OCI-LY3 (cell line): Measurements from ENCODE around the gene THAP11.

Source experiments
- EZH2phosphoT487 ChIP-seq: fragments of 200-600 bp; shearing (Covaris generic); IDR thresholded peaks from 2 replicates; pipeline ENCODE4 v1.6.1; 2018; ENCODE audit warnings: antibody characterized with exemption, mixed run types, low read depth
- TF ChIP-seq, protein P1 (sequence below): fragments of 200-600, 300-600 bp; sonication (generic); IDR thresholded peaks from 2 replicates; pipeline ENCODE4 v1.5.1; 2014; ENCODE audit warnings: antibody characterized with exemption, low read length, low read depth

DNA sequence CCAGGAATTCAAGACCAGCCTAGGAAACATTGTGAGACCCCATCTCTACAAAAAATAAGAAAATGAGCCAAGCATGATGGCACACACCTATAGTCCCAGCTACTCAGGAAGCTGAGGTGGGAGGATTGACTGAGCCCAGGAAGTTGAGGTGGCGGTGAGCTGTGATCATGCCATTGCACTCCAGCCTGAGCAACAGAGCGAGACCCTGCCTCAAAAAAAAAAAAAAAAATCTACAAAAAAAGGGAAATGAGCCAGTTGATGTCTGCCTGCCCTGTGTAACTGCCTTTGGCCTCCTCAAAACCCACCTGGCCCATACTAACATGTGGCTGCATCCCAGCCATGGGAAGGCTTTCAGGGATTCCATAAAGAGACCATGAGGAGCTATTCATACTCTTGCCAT, 40.2 kb upstream of the THAP11 start:
- TF ChIP-seq, protein P1, sequence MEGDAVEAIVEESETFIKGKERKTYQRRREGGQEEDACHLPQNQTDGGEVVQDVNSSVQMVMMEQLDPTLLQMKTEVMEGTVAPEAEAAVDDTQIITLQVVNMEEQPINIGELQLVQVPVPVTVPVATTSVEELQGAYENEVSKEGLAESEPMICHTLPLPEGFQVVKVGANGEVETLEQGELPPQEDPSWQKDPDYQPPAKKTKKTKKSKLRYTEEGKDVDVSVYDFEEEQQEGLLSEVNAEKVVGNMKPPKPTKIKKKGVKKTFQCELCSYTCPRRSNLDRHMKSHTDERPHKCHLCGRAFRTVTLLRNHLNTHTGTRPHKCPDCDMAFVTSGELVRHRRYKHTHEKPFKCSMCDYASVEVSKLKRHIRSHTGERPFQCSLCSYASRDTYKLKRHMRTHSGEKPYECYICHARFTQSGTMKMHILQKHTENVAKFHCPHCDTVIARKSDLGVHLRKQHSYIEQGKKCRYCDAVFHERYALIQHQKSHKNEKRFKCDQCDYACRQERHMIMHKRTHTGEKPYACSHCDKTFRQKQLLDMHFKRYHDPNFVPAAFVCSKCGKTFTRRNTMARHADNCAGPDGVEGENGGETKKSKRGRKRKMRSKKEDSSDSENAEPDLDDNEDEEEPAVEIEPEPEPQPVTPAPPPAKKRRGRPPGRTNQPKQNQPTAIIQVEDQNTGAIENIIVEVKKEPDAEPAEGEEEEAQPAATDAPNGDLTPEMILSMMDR, result no peak
- TF ChIP-seq EZH2phosphoT487, result no peak
